Neural crest cell (in vitro differentiated cells): ENCODE measurements around the gene TSC2. TPM values are rescaled to one million over a fixed set of nuclear protein-coding genes. Genes with fewer than 3 reads are reported as not detected.
A peak's percentile ranks its signal among the peaks of the same experiment; 100 is the strongest.

ENCODE experiments used
- DNase-seq: peaks from one replicate; pipeline ENCODE4 v3.0.0; 2021; ENCODE audit warnings: low read depth, mixed read lengths, low spot score
- H3K27ac Mint-ChIP-seq: one replicate; pipeline ENCODE4 v1.8.0; 2021; ENCODE audit warnings: mild to moderate bottlenecking, mixed read lengths; ENCODE audit not compliant: unreplicated experiment
- H3K27me3 Mint-ChIP-seq: 2 replicates; pipeline ENCODE4 v1.8.0; 2021; ENCODE audit warnings: low read depth, mild to moderate bottlenecking, mixed read lengths
- H3K36me3 Mint-ChIP-seq: 2 replicates; pipeline ENCODE4 v1.8.0; 2021; ENCODE audit warnings: low read depth, mild to moderate bottlenecking, mixed read lengths
- H3K4me1 Mint-ChIP-seq: 2 replicates; pipeline ENCODE4 v1.8.0; 2021; ENCODE audit warnings: mixed read lengths
- H3K4me3 Mint-ChIP-seq: one replicate; pipeline ENCODE4 v1.8.0; 2021; ENCODE audit warnings: mild to moderate bottlenecking, mixed read lengths
- H3K9me3 Mint-ChIP-seq: 2 replicates; pipeline ENCODE4 v1.8.0; 2021; ENCODE audit warnings: mixed read lengths
- total RNA-seq: library from RNA; stranded (reverse); gene quantifications from 2 replicates; pipeline ENCODE4 v1.2.1, GENCODE V29; 2021
- TF ChIP-seq, protein P1 (sequence below): fragments of 200-600 bp; sonication (generic); conservative IDR thresholded peaks from 2 replicates; pipeline ENCODE4 v1.5.0; 2021; ENCODE audit warnings: antibody characterized with exemption, mild to moderate bottlenecking

Gene TSC2
- total RNA-seq, 1 donor from 2014 or later, result 175 TPM

DNA sequence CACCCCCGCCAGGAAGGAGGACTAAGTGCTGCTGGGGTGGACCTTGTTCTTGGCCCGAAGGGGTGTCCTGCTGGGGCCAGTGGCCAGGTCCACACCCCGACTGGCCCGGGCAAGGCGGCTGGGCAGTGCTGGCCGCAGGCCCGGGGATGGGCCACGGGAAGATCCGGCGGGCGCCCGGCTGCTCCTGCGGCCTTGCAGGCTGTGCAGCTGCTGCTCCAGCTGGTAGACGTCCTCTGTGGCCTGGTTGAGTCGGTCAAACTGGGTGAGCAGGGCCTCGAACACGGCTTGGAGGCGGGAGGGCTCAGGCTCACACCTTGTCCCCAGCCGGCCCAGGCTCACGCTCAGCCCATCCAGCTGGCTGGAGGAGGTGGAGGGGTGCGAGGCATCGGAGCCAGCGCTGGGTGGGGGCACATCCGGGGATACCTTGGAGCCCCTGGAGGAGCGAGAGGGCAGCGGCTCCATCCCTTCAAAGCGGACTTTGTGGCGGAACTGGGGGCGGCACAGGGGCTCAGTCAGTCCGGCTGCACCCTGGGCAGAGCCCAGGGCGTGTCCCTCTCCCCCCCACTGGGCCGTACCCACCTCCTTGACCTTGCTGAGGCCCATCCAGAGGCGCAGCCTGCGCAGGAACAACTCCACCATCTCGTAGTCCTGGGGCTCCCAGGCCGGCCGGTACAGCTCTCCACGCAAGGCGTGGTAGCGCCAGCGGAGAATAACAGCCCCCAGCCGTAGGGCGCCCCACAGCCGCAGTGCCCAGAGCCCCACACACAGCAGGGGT lies 42.1 kb downstream of the TSC2 start:
- DNase-seq, result no peak
- Mint-ChIP-seq H3K9me3 (no peaks in the 10 kb centered on the region), H3K4me3 (peak overlapping the region; percentile 46), H3K27me3 (no peaks in the 10 kb centered on the region), H3K4me1 (peaks cover 8% of the 10 kb centered on the region), H3K27ac (no peak overlapping the region), H3K36me3 (no peaks in the 10 kb centered on the region)
- TF ChIP-seq, protein P1, sequence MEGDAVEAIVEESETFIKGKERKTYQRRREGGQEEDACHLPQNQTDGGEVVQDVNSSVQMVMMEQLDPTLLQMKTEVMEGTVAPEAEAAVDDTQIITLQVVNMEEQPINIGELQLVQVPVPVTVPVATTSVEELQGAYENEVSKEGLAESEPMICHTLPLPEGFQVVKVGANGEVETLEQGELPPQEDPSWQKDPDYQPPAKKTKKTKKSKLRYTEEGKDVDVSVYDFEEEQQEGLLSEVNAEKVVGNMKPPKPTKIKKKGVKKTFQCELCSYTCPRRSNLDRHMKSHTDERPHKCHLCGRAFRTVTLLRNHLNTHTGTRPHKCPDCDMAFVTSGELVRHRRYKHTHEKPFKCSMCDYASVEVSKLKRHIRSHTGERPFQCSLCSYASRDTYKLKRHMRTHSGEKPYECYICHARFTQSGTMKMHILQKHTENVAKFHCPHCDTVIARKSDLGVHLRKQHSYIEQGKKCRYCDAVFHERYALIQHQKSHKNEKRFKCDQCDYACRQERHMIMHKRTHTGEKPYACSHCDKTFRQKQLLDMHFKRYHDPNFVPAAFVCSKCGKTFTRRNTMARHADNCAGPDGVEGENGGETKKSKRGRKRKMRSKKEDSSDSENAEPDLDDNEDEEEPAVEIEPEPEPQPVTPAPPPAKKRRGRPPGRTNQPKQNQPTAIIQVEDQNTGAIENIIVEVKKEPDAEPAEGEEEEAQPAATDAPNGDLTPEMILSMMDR, result no peak

DNA sequence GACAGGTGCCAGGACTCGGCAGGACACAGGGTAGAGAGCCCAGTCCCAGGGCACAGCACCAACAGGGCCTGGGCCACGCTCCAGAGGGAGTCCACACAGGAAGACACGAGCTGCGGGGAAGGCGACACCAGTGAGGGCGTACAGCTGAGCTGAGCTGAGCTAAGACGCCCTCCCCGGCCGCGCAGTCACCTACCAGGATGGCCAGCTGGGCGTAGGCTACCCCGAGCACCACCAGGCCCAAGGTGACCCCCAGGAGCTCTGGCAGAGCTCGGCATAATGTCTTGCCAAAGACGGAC lies 42.6 kb downstream of the TSC2 start:
- Mint-ChIP-seq H3K4me1 (peaks cover 8% of the 10 kb centered on the region), H3K36me3 (no peaks in the 10 kb centered on the region), H3K27me3 (no peaks in the 10 kb centered on the region), H3K9me3 (no peaks in the 10 kb centered on the region), H3K27ac (no peak overlapping the region), H3K4me3 (no peak overlapping the region)
- TF ChIP-seq, protein P1, result no peak
- DNase-seq, result no peak

- TF ChIP-seq, protein P1, result peak; percentile 52
- no peaks in the 10 kb centered on the region for H3K9me3 Mint-ChIP-seq
- H3K27me3 Mint-ChIP-seq, result no peaks in the 10 kb centered on the region
- peak; percentile 72 for DNase-seq
- H3K36me3 Mint-ChIP-seq, result no peaks in the 10 kb centered on the region
- H3K27ac Mint-ChIP-seq, result no peak overlapping the region
- H3K4me3 Mint-ChIP-seq, result no peak overlapping the region
- H3K4me1 Mint-ChIP-seq, result peaks cover 8% of the 10 kb centered on the region
These were observed 43.2 kb downstream of the TSC2 start for GRCh38 chr16:2090777-2091546.

DNA sequence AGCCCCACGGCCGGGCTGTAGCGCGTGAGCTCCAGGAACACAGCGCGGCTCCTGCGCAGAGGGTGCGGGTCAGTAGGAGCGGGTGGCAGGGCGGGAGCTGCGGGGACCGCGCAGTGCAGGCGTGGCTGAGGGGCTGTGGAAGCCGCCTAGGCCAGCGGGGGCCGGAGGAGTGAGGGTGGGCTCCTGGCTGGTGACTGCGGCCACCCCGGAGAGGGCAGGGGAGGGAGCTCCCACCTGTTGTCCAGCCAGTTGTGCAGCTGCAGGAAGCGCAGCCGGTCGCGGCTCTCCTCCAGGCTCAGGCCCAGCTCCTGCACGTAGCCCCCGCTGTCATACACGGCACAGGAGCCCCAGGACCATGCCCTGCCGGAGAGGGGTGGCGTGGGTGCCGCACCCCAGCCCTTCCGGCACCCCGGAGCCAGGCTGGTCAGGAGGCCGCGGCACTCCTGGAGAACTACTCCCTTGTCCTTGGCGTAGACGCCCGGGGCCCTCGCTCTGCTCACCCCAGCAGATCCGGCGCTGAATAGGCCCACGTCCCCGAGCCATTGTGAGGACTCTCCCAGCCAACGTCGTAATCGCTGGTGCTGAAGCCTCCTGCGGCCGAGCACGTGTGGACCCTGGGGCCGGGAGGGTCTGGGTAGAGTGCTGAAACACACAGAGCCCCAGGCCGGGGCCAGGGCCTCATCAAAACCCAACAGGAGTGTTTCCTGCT lies 43.9 kb downstream of the TSC2 start:
- Mint-ChIP-seq H3K9me3 (no peaks in the 10 kb centered on the region), H3K4me1 (peaks cover 8% of the 10 kb centered on the region), H3K36me3 (no peaks in the 10 kb centered on the region), H3K27me3 (no peaks in the 10 kb centered on the region), H3K4me3 (no peak overlapping the region), H3K27ac (no peak overlapping the region)
- no peak for DNase-seq
- TF ChIP-seq, protein P1, result no peak

GRCh38 chr16:2092256-2092620 lies 44.5 kb downstream of the TSC2 start:
- no peak overlapping the region for H3K27ac Mint-ChIP-seq
- H3K4me3 Mint-ChIP-seq, result peak overlapping the region; percentile 23
- H3K36me3 Mint-ChIP-seq, result no peaks in the 10 kb centered on the region
- H3K27me3 Mint-ChIP-seq, result no peaks in the 10 kb centered on the region
- TF ChIP-seq, protein P1, result no peak
- no peaks in the 10 kb centered on the region for H3K9me3 Mint-ChIP-seq
- DNase-seq, result no peak
- peaks cover 8% of the 10 kb centered on the region for H3K4me1 Mint-ChIP-seq
